PFSK-1 (cell line): ENCODE data around the gene PGLYRP1.

ENCODE experiments used
- POLR2AphosphoS5 ChIP-seq: IDR thresholded peaks from 2 replicates; pipeline ENCODE4 v1.6.1; 2012; ENCODE audit warnings: low read depth, mild to moderate bottlenecking, control low read depth, low read length, moderate library complexity
- SIN3A ChIP-seq: IDR thresholded peaks from 2 replicates; pipeline ENCODE4 v1.6.1; 2012; ENCODE audit warnings: mild to moderate bottlenecking, low read length, moderate library complexity, borderline replicate concordance; ENCODE audit not compliant: insufficient read depth

DNA sequence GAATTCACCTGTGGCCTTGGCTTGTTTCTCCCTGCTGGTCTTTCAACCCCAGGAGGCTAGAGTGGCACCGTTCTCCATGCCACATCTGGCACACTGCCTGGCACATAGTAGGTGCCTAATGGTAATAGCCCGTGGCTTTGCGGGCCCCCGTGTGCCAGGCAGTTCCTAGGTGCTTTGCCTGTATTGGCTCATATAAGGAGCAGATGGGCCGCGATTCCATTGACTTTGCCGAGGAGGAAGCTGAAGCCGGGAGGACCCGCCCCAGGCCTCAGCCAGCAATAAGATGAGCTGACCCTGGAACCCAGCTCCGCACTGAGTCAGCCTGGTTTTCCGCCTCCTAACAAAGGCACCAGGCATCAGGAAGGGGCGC is 807 bp downstream of the PGLYRP1 start:
- TF ChIP-seq POLR2AphosphoS5 (no peak), SIN3A (no peak)
